GM10266 (cell line): ENCODE measurements around the gene KIF25.

Source experiments
- DNase-seq: peaks from one replicate; pipeline ENCODE4 v3.0.0; 2012; ENCODE audit errors: extremely low spot score
- TF ChIP-seq, protein P1 (sequence below): IDR thresholded peaks from 2 replicates; pipeline ENCODE4 v1.5.1; 2012; ENCODE audit warnings: mild to moderate bottlenecking, low read depth; ENCODE audit not compliant: control insufficient read depth, insufficient read depth; ENCODE audit errors: missing control alignments

Gene KIF25

DNA sequence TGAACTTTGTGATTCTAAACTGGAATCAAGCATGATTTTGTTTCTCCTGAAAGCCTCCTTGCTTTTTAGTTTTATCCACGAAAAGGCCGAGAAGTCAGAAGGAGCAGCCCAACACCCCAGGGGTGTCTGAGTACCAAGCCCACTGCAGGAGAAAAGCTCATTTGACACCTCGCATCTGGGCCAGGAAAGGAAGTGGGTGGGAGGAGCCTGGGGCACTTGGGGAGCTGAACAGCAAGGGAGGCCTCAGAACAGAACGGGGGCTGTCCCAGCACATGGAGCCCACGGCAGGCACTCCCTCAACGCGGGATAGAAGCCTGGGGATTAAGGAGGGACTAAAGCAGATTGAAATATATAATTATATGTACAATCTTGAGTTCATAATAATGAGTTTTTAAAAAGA is 6.6 kb downstream of the KIF25 start:
- no peak for DNase-seq
- TF ChIP-seq, protein P1, sequence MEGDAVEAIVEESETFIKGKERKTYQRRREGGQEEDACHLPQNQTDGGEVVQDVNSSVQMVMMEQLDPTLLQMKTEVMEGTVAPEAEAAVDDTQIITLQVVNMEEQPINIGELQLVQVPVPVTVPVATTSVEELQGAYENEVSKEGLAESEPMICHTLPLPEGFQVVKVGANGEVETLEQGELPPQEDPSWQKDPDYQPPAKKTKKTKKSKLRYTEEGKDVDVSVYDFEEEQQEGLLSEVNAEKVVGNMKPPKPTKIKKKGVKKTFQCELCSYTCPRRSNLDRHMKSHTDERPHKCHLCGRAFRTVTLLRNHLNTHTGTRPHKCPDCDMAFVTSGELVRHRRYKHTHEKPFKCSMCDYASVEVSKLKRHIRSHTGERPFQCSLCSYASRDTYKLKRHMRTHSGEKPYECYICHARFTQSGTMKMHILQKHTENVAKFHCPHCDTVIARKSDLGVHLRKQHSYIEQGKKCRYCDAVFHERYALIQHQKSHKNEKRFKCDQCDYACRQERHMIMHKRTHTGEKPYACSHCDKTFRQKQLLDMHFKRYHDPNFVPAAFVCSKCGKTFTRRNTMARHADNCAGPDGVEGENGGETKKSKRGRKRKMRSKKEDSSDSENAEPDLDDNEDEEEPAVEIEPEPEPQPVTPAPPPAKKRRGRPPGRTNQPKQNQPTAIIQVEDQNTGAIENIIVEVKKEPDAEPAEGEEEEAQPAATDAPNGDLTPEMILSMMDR, result no peak

GRCh38 chr6:168004945-168005344 is 7.5 kb downstream of the KIF25 start:
- TF ChIP-seq, protein P1, result no peak
- DNase-seq, result no peak

DNA sequence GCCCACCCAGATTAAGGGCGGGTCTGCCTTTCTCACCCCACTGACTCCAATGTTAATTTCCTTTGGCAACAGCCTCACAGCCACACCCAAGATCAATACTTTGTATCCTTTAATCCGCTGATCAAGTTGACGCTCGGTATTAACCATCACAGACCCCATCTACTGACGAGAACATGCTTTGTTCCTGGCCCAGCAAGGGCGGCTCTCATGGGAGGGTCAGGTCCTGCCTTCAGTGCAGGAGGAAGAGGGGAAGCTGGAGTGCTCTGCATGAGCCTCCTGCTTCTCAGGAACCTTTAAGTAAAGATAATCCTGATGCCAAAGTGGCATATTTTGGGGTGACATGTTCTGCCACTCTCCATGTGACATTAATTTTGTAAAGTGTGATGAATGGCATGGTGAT is 8.3 kb downstream of the KIF25 start:
- TF ChIP-seq, protein P1, result no peak
- no peak for DNase-seq

DNA sequence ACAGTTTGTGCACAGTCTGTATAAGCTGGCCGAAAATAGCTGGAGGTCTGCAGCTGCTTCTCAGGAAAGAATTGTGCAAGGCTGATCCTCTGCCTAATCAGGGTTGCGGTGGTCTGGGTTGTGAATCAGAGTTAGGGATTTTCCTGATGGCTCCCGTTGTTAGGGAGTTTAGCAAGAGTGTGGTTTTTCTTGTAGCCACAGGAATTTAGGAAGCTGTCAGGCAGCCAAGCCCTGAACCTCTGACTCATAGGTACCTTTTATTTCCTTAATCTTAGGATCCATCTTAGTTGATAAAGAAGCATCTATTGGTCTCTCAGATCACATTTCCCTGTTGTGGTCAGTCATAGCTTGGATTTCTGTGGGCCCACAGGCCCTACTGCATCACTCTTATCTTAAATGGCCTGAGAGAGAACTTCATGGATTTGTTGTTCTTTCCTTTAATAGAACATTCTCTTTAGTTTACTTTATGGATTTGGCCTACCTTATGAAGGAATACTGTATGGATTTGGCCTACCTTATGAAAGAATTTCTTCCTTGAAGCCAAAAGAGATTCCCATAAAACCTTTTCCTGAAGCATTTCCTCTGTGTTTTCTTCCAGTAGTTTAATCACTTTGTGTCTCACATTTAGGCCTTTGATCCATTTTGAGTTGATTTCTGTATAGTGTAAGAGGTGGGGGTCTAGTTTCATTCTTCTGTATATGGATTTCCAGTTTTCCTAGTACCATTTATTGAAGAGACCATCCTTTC is 10.3 kb downstream of the KIF25 start:
- TF ChIP-seq, protein P1, result no peak
- no peak for DNase-seq

DNA sequence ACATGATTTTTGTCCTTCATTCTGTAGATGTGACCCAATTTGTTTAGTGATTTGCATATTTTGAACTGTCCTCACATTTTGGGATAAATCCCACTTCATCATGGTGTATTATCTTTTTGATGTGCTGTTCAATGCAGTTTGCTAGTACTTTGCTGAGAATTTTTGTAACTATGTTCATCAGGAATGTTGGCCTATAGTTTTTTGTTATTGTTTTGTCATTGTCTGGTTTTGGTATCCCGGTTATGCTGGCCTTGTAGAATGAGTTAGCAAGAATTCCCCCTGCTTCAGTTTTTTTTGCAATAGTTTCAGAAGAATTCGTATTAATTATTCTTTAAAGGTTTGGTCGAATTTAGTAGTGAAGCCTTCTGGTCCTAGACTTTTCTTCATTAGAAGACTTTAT is 11.9 kb downstream of the KIF25 start:
- TF ChIP-seq, protein P1, result no peak
- DNase-seq, result no peak

DNA sequence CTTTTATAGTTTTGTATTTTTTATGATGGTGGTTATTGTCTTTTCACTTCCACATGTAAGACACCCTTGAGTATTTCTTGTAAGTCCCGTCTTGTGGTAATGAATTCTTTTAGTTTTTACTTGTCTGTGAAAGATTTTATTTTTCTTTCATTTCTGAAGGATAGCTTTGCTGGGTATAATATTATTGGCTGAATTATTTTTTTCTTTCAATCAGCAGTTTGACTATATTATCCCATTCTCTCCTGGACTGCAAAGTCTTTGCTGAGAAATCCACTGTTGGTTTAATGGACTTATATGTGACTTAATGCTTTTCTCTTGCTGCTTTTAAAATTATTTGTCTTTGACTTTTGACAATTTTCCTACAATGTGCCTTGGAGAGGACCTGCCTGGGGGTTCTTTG is 13.8 kb downstream of the KIF25 start:
- DNase-seq, result no peak
- TF ChIP-seq, protein P1, result no peak

GRCh38 chr6:168012431-168013249 is 15.2 kb downstream of the KIF25 start:
- TF ChIP-seq, protein P1, result no peak
- DNase-seq, result no peak
